Muscle layer of duodenum (tissue), 2 donors: ENCODE results near the gene DCAF5.

Source experiments
- H3K27ac ChIP-seq: one replicate; pipeline ENCODE4 v1.7.0; 2013; ENCODE audit warnings: mild to moderate bottlenecking, low read length
- H3K27me3 ChIP-seq: one replicate; pipeline ENCODE4 v1.7.0; 2013; ENCODE audit warnings: low read depth, mild to moderate bottlenecking, control low read depth, low read length
- H3K36me3 ChIP-seq, 2 donors: one replicate each; pipeline ENCODE4 v1.7.0; 2013; ENCODE audit warnings: low read length in 2 of 2, control low read depth in 1 of 2, mild to moderate bottlenecking in 1 of 2; ENCODE audit not compliant: insufficient read depth in 2 of 2, control insufficient read depth in 1 of 2
- H3K4me1 ChIP-seq, 2 donors: one replicate each; pipeline ENCODE4 v1.7.0; 2013; ENCODE audit warnings: low read length in 2 of 2, mild to moderate bottlenecking in 2 of 2, control low read depth in 1 of 2, moderate library complexity in 1 of 2; ENCODE audit not compliant: insufficient read depth in 2 of 2, control insufficient read depth in 1 of 2
- H3K4me3 ChIP-seq, 2 donors: one replicate each; pipeline ENCODE4 v1.7.0; 2013; ENCODE audit warnings: low read length in 2 of 2, low read depth in 1 of 2, mild to moderate bottlenecking in 1 of 2
- H3K9me3 ChIP-seq, 2 donors: one replicate each; pipeline ENCODE4 v1.7.0; 2013; ENCODE audit warnings: low read length in 2 of 2, control low read depth in 1 of 2, mild to moderate bottlenecking in 1 of 2; ENCODE audit not compliant: control insufficient read depth in 1 of 2
- donor health status: healthy.

The DCAF5 gene

DNA sequence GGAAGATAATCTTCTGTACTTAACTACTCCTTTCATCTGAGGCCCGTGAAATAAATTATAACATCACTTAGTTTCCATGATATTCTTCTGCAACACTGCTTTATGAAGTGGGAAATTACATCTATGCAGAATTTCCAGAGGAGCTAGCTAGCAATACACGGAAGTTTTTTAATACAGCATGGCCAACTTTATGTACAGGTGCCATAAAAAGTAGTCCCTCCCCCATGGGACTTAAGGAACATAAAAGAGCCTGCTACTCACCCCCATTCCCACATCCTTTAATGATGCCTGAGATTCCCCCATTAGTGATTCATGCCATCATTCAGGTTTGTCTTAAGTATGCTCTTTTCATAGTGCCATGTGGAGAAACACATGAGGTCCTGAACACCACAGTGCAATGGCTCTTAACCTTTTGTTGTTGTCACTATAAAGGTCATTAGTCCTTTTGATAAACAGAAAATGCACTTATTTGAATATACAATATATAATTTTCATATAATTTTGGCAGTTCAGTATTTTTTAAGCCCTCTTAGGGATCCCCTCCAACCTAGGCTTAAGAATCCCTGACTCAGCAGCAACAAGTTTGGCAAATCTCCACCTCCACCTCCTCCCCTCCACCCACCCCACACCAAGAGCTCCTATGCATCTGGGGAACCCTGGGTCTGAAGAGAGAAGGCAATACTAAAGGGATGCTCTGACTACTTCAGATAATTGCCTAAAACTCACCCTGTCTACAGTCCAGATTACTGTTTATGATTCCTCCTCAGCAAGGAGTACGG is 37.3 kb downstream of the DCAF5 start:
- no peak overlapping the region for H3K4me3 ChIP-seq
- H3K36me3 ChIP-seq = peaks cover 41 to 46% of the 10 kb centered on the region in 2 donors
- no peak overlapping the region for H3K27ac ChIP-seq
- H3K27me3 ChIP-seq = no peaks in the 10 kb centered on the region
- no peaks in the 10 kb centered on the region for H3K9me3 ChIP-seq
- H3K4me1 ChIP-seq = no peaks in the 10 kb centered on the region

DNA sequence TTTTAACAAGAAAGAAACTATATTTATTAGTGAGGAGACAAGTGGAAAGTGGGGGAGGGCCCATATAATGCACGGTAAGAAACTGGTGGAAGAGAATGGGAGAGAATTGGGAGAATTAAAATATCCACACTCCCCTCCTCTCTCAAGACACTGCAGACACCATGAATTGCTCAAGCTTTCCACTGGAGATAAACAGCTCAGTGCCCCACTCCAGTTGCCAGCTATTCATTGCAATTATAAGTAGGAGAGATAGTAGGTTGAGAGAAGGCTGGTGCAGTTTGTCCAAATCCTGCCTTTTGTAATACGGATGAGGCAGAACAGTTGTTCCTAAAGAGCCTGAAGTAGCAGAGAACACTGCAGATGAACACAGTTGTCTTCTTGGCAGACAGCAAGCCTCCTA is 38.2 kb downstream of the DCAF5 start:
- no peaks in the 10 kb centered on the region for H3K9me3 ChIP-seq
- H3K36me3 ChIP-seq = peaks cover 41 to 46% of the 10 kb centered on the region in 2 donors
- H3K27me3 ChIP-seq = no peaks in the 10 kb centered on the region
- no peak overlapping the region for H3K4me3 ChIP-seq
- H3K4me1 ChIP-seq = no peaks in the 10 kb centered on the region
- H3K27ac ChIP-seq = no peak overlapping the region

DNA sequence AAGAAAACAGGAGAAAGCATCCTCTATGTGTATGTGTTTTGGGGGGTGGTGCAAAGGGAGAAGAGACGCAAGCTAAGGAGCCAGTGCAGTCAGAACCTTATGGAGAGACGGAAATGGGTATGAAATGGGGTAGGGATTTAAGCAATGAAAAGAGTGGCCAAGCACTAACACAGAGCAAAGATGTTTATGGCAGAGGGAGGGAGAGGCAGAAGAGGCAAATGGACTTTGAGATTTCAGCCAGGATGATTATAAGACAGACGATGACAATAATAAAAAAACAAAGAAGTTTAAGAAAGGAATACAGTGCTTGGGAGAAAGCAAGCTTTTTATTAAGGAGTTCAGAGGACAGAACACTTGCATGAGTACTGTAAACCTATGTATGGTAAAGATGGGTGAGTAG is 44.6 kb downstream of the DCAF5 start:
- Histone ChIP-seq H3K27me3 (no peaks in the 10 kb centered on the region), H3K9me3 (no peaks in the 10 kb centered on the region), H3K27ac (no peak overlapping the region), H3K4me3 (no peak overlapping the region), H3K4me1 (peaks cover 0 to 6% of the 10 kb centered on the region in 2 donors), H3K36me3 (peaks cover 11 to 16% of the 10 kb centered on the region in 2 donors)

- Histone ChIP-seq H3K4me1 (peaks cover 0 to 6% of the 10 kb centered on the region in 2 donors), H3K36me3 (peaks cover 18 to 21% of the 10 kb centered on the region in 2 donors), H3K9me3 (no peaks in the 10 kb centered on the region), H3K4me3 (no peak overlapping the region), H3K27me3 (no peaks in the 10 kb centered on the region), H3K27ac (no peak overlapping the region)
Observed at GRCh38 chr14:69107407-69108003, 45.4 kb downstream of the DCAF5 start.

- H3K27me3 ChIP-seq = no peaks in the 10 kb centered on the region
- H3K27ac ChIP-seq = no peak overlapping the region
- no peaks in the 10 kb centered on the region for H3K9me3 ChIP-seq
- no peak overlapping the region for H3K4me3 ChIP-seq
- peaks cover 18 to 21% of the 10 kb centered on the region in 2 donors for H3K36me3 ChIP-seq
- peaks cover 0 to 6% of the 10 kb centered on the region in 2 donors for H3K4me1 ChIP-seq
Observed at GRCh38 chr14:69106451-69106850, 46.5 kb downstream of the DCAF5 start.

- H3K9me3 ChIP-seq = no peaks in the 10 kb centered on the region
- H3K27me3 ChIP-seq = no peaks in the 10 kb centered on the region
- no peak overlapping the region for H3K27ac ChIP-seq
- peaks cover 16 to 18% of the 10 kb centered on the region in 2 donors for H3K36me3 ChIP-seq
- peaks cover 0 to 6% of the 10 kb centered on the region in 2 donors for H3K4me1 ChIP-seq
- no peak overlapping the region for H3K4me3 ChIP-seq
Observed at GRCh38 chr14:69105326-69105725, 47.6 kb downstream of the DCAF5 start.

DNA sequence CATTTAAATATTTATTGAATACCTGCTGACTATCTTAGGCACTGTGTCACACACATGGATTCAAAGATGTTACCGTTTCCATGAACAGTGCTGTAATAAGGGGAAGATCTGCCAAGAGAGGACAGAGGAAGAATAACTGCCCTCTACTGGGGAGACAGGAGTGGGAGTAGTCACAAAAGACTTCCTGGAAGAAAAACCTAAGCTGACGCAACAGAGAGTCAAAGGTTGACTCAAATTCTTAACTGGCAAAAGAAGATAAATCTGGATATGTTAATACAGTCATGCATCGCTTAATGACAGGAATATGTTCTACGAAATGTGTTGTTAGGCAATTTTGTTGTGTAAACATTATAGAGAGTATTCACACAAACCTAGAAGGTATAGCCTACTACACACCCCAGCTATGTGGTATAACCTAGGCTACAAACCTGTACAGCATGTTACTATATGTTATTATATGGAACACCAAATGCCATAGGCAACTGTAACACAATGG is 51.5 kb downstream of the DCAF5 start:
- H3K27ac ChIP-seq = peak overlapping the region; percentile 41
- peaks cover 8 to 10% of the 10 kb centered on the region in 2 donors for H3K36me3 ChIP-seq
- no peaks in the 10 kb centered on the region for H3K4me1 ChIP-seq
- H3K4me3 ChIP-seq = no peak overlapping the region
- no peaks in the 10 kb centered on the region for H3K27me3 ChIP-seq
- H3K9me3 ChIP-seq = no peaks in the 10 kb centered on the region

DNA sequence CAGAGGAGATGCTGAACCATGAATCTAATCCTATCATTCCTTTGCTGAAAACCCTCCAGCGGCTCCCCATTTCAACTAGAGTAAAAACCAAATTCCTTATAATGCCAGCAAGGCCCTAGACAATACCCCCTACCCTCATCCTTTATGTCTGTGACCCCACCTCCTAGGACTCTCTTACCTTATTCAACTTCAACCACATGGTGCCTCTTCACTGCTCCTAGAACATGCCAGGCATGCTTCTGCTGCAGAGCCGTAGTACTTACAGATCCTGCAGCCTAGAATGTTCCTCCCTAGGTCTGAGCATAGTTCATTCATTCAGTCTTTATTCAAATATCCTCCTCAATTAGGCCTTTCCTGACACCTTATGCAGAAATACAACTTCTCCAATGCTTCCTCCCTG is 54.9 kb downstream of the DCAF5 start:
- Histone ChIP-seq H3K27ac (no peak overlapping the region), H3K27me3 (no peaks in the 10 kb centered on the region), H3K4me3 (no peak overlapping the region), H3K4me1 (peaks cover 0 to 16% of the 10 kb centered on the region in 2 donors), H3K36me3 (peaks cover under 1 to 4% of the 10 kb centered on the region in 2 donors), H3K9me3 (no peaks in the 10 kb centered on the region)

DNA sequence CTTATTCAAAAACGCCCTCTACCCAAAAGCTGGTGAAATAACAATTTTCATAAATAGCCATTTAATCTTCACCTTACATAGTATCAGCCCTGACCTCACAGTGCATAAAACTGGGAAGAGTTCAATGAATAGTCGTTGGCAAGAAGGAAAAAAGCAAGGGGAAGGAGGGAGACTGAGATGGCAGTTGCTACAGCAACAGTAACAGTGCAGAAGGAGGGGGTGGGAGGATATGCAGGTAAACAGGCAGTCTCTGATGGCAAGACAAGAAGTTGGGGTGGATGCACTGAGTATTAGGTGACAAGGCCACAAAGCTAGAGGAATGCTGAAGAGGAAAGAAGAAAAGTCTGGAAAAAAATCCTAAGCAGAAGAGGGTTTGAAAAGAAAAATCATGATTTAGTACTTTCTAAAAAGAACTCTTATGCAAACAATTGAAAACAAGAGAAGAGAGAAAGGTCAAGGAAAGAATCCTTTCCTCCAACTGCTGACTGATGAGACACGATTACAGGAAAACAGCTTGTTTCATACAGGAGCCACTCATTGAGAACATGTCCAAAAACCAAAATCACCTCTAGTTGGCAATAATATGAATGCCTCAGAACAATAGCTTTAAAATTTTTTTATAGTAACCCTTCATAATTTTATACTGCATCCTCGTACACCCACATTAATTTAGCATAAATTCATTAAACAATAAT is 56.0 kb downstream of the DCAF5 start:
- H3K27ac ChIP-seq = peak overlapping the region; percentile 64
- peaks cover 0 to 16% of the 10 kb centered on the region in 2 donors for H3K4me1 ChIP-seq
- H3K9me3 ChIP-seq = no peaks in the 10 kb centered on the region
- no peaks in the 10 kb centered on the region for H3K36me3 ChIP-seq
- no peaks in the 10 kb centered on the region for H3K27me3 ChIP-seq
- H3K4me3 ChIP-seq = no peak overlapping the region

- H3K9me3 ChIP-seq = no peaks in the 10 kb centered on the region
- peaks cover 0 to 16% of the 10 kb centered on the region in 2 donors for H3K4me1 ChIP-seq
- H3K4me3 ChIP-seq = no peak overlapping the region
- no peak overlapping the region for H3K27ac ChIP-seq
- no peaks in the 10 kb centered on the region for H3K27me3 ChIP-seq
- peaks cover 6% of the 10 kb centered on the region in 2 donors for H3K36me3 ChIP-seq
Observed at GRCh38 chr14:69096246-69096645, 56.7 kb downstream of the DCAF5 start.

GRCh38 chr14:69094481-69094880 is 58.4 kb downstream of the DCAF5 start:
- Histone ChIP-seq H3K27ac (peak overlapping the region; percentile 24), H3K4me1 (peaks cover 0 to 16% of the 10 kb centered on the region in 2 donors), H3K36me3 (peaks cover 12 to 22% of the 10 kb centered on the region in 2 donors), H3K9me3 (no peaks in the 10 kb centered on the region), H3K27me3 (no peaks in the 10 kb centered on the region), H3K4me3 (no peak overlapping the region)
